HEK293 (cell line): ENCODE measurements around the gene CAB39L.

Experiments
- CTCF ChIA-PET: fragments of 350-600 bp; formaldehyde crosslinking; extraction: SDS; loops from one replicate; lab custom pipeline; 2021; ENCODE audit warnings: antibody characterized with exemption; lab: Yijun Ruan, JAX
- POLR2A ChIA-PET: fragments of 300-600 bp; formaldehyde crosslinking; extraction: SDS; loops from one replicate; lab custom pipeline; 2020; ENCODE audit warnings: antibody characterized with exemption, inconsistent platforms; lab: Yijun Ruan, JAX
- H3K27ac ChIP-seq: fragments of 200-500 bp; sonication (Bioruptor generic); 2 replicates; pipeline ENCODE4 v1.5.1; 2014; ENCODE audit warnings: low read depth, low read length, control low read depth, inconsistent platforms; ENCODE audit errors: extremely low read depth
- H3K36me3 ChIP-seq, 2 experiments: fragments of 200-500 bp in 1 of 2; sonication (Bioruptor generic) in 1 of 2; 1 replicate in 1 of 2; 2 replicates in 1 of 2; pipeline ENCODE4 v1.5.1; 2014 to 2017; ENCODE audit warnings: inconsistent platforms in 2 of 2, low read length in 2 of 2; ENCODE audit not compliant: control insufficient read depth in 2 of 2, insufficient read depth in 1 of 2
- H3K4me1 ChIP-seq: fragments of 200-500 bp; sonication (Bioruptor generic); 2 replicates; pipeline ENCODE4 v1.5.1; 2014; ENCODE audit warnings: mild to moderate bottlenecking, low read length, inconsistent platforms; ENCODE audit not compliant: control insufficient read depth, insufficient read depth
- H3K4me3 ChIP-seq: 2 replicates; pipeline ENCODE4 v1.5.1; 2011; ENCODE audit warnings: low read depth, mild to moderate bottlenecking, control low read depth, low read length, moderate library complexity
- H3K9me3 ChIP-seq: fragments of 200-500 bp; sonication (Bioruptor generic); 2 replicates; pipeline ENCODE4 v1.5.1; 2014; ENCODE audit warnings: low read depth, low read length, inconsistent platforms; ENCODE audit not compliant: control insufficient read depth, insufficient read depth
- GLI2 ChIP-seq: fragments of 450-650 bp; formaldehyde crosslinking; IDR thresholded peaks from 2 replicates; pipeline ENCODE4; 2017; ENCODE audit warnings: missing biosample characterization, missing genetic modification characterization, low read depth, borderline replicate concordance
- GLI4 ChIP-seq: fragments of 450-650 bp; formaldehyde crosslinking; IDR thresholded peaks from 2 replicates; pipeline ENCODE4 v1.5.1; 2016; ENCODE audit warnings: missing biosample characterization, missing genetic modification characterization
- GLIS2 ChIP-seq: fragments of 450-650 bp; formaldehyde crosslinking; IDR thresholded peaks from 2 replicates; pipeline ENCODE4 v1.5.1; 2016; ENCODE audit warnings: missing biosample characterization, missing genetic modification characterization
- PRDM6 ChIP-seq: fragments of 450-650 bp; formaldehyde crosslinking; IDR thresholded peaks from 2 replicates; pipeline ENCODE4 v1.5.1; 2017; ENCODE audit warnings: missing biosample characterization, missing genetic modification characterization
- SP7 ChIP-seq: fragments of 450-650 bp; formaldehyde crosslinking; IDR thresholded peaks from 2 replicates; pipeline ENCODE4 v1.5.1; 2016; ENCODE audit warnings: missing biosample characterization, missing genetic modification characterization
- ZBTB10 ChIP-seq: fragments of 450-650 bp; formaldehyde crosslinking; IDR thresholded peaks from 2 replicates; pipeline ENCODE4 v1.5.1; 2016; ENCODE audit warnings: missing biosample characterization, missing genetic modification characterization
- ZBTB11 ChIP-seq: fragments of 450-650 bp; formaldehyde crosslinking; conservative IDR thresholded peaks from 2 replicates; pipeline ENCODE4 v1.5.1; 2016; ENCODE audit warnings: low read depth, missing biosample characterization, missing genetic modification characterization
- ZNF121 ChIP-seq: fragments of 450-650 bp; formaldehyde crosslinking; IDR thresholded peaks from 2 replicates; pipeline ENCODE4 v1.5.1; 2016; ENCODE audit warnings: missing biosample characterization, missing genetic modification characterization
- ZNF221 ChIP-seq: fragments of 450-650 bp; formaldehyde crosslinking; IDR thresholded peaks from 2 replicates; pipeline ENCODE4 v1.5.1; 2017; ENCODE audit warnings: missing biosample characterization, missing genetic modification characterization, borderline replicate concordance
- ZNF433 ChIP-seq: fragments of 450-650 bp; formaldehyde crosslinking; IDR thresholded peaks from 2 replicates; pipeline ENCODE4 v1.5.1; 2016; ENCODE audit warnings: missing biosample characterization, missing genetic modification characterization, low read depth
- ZNF488 ChIP-seq: fragments of 450-650 bp; formaldehyde crosslinking; IDR thresholded peaks from 2 replicates; pipeline ENCODE4 v1.5.1; 2016; ENCODE audit warnings: missing biosample characterization, missing genetic modification characterization
- ZNF571 ChIP-seq: fragments of 450-650 bp; formaldehyde crosslinking; IDR thresholded peaks from 2 replicates; pipeline ENCODE4 v1.5.0; 2017; ENCODE audit warnings: missing biosample characterization, missing genetic modification characterization
- ZNF600 ChIP-seq: fragments of 450-650 bp; formaldehyde crosslinking; IDR thresholded peaks from 2 replicates; pipeline ENCODE4 v1.5.1; 2016; ENCODE audit warnings: missing biosample characterization, missing genetic modification characterization
- ZNF791 ChIP-seq: fragments of 450-650 bp; formaldehyde crosslinking; IDR thresholded peaks from 2 replicates; pipeline ENCODE4 v1.5.1; 2016; ENCODE audit warnings: missing biosample characterization, missing genetic modification characterization
- ZSCAN5A ChIP-seq: fragments of 450-650 bp; formaldehyde crosslinking; IDR thresholded peaks from 2 replicates; pipeline ENCODE4 v1.5.1; 2016; ENCODE audit warnings: missing biosample characterization, missing genetic modification characterization

CAB39L gene

GRCh38 chr13:49441312-49441711, 2.6 kb downstream of the CAB39L start:
- Histone ChIP-seq H3K27ac (no peak overlapping the region), H3K9me3 (no peaks in the 10 kb centered on the region), H3K36me3 (no peaks in the 10 kb centered on the region), H3K4me3 (no peak overlapping the region), H3K4me1 (no peaks in the 10 kb centered on the region)
- POLR2A ChIA-PET: no interaction called here
- CTCF ChIA-PET: interaction anchor here (0.7 kb wide), 1 partner anchor 114 kb away, joined by 3 read pairs; no protein-coding TSS in a partner anchor
- no peak for TF ChIP-seq ZNF433 (tag by site-specific recombination)
- TF ChIP-seq ZNF121 (tag by site-specific recombination): 0 out of 2 replicates have a peak, but pooled peaks have one; percentile 11
- no peak for TF ChIP-seq PRDM6 (tag by site-specific recombination)
- no peak for TF ChIP-seq ZNF600 (tag by site-specific recombination)

- POLR2A ChIA-PET: no interaction called here
- CTCF ChIA-PET: no interaction called here
These were observed 4.3 kb downstream of the CAB39L start for GRCh38 chr13:49439609-49440008.

More at GRCh38 chr13:49439609-49440008, 4.3 kb downstream of the CAB39L start:
- no peak overlapping the region for H3K4me3 ChIP-seq
- H3K36me3 ChIP-seq: no peaks in the 10 kb centered on the region
- H3K9me3 ChIP-seq: no peaks in the 10 kb centered on the region
- H3K27ac ChIP-seq: no peak overlapping the region
- H3K4me1 ChIP-seq: no peaks in the 10 kb centered on the region
- TF ChIP-seq ZNF221 (no peak), GLI2 (tag by site-specific recombination) (no peak), ZBTB11 (no peak), GLIS2 (tag by site-specific recombination) (no peak), ZNF791 (no peak), GLI4 (tag by site-specific recombination) (no peak), ZBTB10 (tag by site-specific recombination) (no peak), ZSCAN5A (tag by site-specific recombination) (no peak), SP7 (tag by site-specific recombination) (no peak), ZNF571 (no peak), ZNF488 (tag by site-specific recombination) (no peak)
